ENCODE measurements around the gene TDRKH.

TDRKH gene

GRCh38 chr1:151801846-151802245 lies 11.5 kb upstream of the TDRKH start:
- no peak overlapping the region for H3K27ac ChIP-seq
- TF ChIP-seq ZFX (IDR thresholded peaks at IDR 0.05; ENCODE audit: borderline replicate concordance) = no peak
- TF ChIP-seq CTCF (IDR thresholded peaks at IDR 0.05) = no peak

DNA sequence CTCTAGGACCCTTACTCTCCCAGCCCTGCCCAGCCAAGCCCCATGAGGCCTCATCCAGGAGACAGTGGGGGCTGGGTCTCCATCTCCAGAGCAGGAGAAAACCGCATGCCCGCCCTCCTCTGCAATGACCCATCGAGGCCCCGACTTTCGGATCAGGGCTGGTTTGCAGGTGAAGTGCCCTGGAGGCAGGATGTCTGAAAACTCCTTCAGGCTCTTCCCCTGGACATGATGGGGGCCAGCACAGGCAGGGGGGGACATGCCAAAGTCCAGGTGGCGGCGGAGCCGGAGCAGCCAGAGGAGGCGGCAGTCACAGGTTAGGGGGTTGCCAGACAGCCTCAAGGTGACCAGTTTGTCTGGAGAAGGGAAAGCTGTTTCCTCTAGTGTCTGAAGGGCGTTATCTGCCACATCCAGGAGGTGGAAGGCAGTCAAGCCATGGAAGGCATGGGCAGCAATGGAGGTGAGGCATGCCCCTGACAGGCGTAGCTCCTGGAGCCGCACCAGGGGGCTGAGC lies 11.1 kb upstream of the TDRKH start:
- no peak overlapping the region for H3K27ac ChIP-seq
- no peak for TF ChIP-seq ZFX (IDR thresholded peaks at IDR 0.05; ENCODE audit: borderline replicate concordance)

DNA sequence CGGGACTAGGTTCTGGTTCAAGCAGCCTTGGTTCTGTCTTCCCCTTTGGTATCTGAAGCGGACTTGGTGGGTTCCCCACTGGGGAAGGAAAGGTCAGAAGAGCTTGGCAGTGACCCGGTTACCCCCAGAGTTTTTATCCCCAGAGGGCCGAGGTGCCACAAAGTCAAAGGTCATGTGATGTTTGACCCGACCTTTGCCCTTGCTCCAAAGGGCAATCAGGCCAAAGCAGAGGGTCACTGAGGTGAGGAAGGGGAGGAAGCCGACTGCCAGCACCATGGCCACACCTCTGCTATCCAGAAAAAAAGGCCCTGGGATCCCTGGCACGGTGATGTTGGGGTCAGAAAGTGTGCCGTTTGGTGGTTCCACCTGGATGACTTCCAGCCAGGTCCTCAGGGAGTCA lies 10.5 kb upstream of the TDRKH start:
- H3K27ac ChIP-seq = no peak overlapping the region
- TF ChIP-seq ZFX (IDR thresholded peaks at IDR 0.05; ENCODE audit: borderline replicate concordance) = no peak
- TF ChIP-seq CTCF (IDR thresholded peaks at IDR 0.05) = no peak

GRCh38 chr1:151799179-151800022 lies 9.1 kb upstream of the TDRKH start:
- TF ChIP-seq CTCF (IDR thresholded peaks at IDR 0.05) = no peak
- TF ChIP-seq ZFX (IDR thresholded peaks at IDR 0.05; ENCODE audit: borderline replicate concordance) = no peak
- H3K27ac ChIP-seq = no peak overlapping the region

- no peak overlapping the region for H3K27ac ChIP-seq
- TF ChIP-seq CTCF (IDR thresholded peaks at IDR 0.05) = no peak
- no peak for TF ChIP-seq ZFX (IDR thresholded peaks at IDR 0.05; ENCODE audit: borderline replicate concordance)
These were observed 8.3 kb upstream of the TDRKH start for GRCh38 chr1:151798571-151798970.

- TF ChIP-seq ZFX (IDR thresholded peaks at IDR 0.05; ENCODE audit: borderline replicate concordance) = no peak
- no peak for TF ChIP-seq CTCF (IDR thresholded peaks at IDR 0.05)
- H3K27ac ChIP-seq = peak overlapping the region; percentile 80
These were observed 796 bp upstream of the TDRKH start for GRCh38 chr1:151790940-151791651.

GRCh38 chr1:151787689-151788088 lies 2.6 kb downstream of the TDRKH start:
- TF ChIP-seq ZFX (IDR thresholded peaks at IDR 0.05; ENCODE audit: borderline replicate concordance) (no peak), CTCF (IDR thresholded peaks at IDR 0.05) (no peak)
- H3K27ac ChIP-seq = no peak overlapping the region
